ENCODE results near the gene SEMA7A.

The SEMA7A gene

DNA sequence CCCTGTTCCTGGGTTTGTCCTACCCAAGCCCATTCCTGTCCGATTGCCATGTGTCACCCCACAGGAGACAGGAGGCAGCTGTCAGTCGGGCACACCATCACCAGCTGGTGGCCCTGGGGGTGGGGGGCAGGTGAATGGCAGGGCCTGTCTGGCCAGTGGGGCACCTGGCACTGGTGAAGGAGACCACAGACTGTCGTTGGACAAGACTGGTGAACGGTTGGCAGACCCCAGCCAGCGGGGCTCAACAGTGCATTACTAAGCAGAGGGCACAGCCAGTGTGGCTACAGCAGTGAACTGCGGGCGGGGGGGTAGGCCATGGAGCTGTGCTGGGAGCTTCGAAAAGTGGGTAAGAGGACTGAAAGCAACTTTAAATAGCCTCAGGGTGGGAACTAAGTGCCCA, 2.1 kb downstream of the SEMA7A start:
- no peak for DNase-seq (ENCODE audit: low read depth in 4 of 4, low spot score in 1 of 4)

DNA sequence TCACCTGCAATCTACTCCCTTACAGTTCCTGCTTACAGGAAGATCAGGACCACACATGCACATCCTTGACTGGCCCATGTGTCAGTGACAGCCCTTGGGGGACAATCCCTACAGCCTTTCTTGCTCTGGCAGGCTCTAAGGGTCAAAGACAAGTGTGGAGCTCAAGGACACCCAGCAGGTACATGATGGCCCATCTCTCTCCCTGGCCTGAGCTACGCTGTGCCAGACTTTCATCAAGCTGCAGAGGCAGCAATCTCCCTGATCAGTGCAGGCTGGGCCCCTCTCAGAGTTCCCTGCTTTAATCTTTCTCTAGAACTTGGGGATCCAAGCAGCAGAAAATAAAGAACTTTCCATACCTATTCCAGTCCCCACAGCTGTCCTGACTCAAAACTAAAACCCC, 2.6 kb downstream of the SEMA7A start:
- no peak for DNase-seq (ENCODE audit: low read depth in 4 of 4, low spot score in 1 of 4)

DNA sequence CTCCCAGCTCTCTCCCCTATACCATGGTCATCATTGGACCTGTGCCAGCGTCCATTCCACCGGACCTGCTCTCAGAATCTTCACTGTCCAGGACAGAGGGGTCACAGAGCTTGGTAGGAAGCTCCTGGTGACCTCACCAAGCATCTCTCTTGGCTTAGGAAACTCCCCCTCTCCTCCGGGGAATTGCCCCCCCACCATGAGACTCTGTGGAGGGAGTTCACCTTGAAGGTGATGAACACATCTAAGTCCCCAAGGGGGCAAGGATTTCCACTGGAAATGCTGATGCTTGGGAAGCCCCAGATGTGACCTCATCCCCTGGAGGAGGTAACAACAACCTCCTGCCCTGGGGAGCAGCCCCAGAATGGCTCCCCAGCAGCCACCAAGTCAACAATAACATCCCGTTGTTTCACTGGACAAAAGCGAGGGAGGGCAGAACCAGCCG, 3.2 kb downstream of the SEMA7A start:
- DNase-seq (ENCODE audit: low read depth in 4 of 4, low spot score in 1 of 4) = no peak

DNA sequence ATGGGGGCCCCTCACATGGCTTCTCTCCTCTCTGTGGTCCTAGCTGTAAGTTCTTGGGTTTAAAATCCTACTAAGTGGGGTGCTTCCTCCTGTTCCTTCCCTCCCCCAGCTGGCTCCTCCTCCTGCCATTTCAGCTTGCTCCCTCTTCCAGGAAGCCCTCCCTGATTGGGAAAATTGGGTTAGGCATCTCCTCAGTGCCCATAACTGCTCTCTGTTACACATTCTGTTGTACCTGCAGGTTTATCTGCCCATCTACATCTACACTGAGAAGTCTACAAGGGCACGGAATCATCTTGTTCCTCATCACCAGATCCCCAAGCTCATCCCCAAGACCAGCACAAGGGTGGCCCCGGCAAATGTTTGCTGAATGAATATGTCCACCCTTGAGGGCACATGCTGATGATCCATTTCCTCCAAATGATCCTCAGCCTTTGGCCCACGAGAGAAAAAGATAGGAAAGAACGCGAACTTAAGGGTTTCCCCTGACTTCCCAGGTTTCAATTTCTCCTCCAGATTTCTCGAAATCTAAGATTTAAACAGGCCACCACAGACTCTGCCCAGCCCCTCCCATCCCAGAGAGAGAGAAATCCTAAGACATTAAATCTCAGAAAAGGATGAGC, 3.9 kb downstream of the SEMA7A start:
- DNase-seq (ENCODE audit: low read depth in 4 of 4, low spot score in 1 of 4) = no peak

DNA sequence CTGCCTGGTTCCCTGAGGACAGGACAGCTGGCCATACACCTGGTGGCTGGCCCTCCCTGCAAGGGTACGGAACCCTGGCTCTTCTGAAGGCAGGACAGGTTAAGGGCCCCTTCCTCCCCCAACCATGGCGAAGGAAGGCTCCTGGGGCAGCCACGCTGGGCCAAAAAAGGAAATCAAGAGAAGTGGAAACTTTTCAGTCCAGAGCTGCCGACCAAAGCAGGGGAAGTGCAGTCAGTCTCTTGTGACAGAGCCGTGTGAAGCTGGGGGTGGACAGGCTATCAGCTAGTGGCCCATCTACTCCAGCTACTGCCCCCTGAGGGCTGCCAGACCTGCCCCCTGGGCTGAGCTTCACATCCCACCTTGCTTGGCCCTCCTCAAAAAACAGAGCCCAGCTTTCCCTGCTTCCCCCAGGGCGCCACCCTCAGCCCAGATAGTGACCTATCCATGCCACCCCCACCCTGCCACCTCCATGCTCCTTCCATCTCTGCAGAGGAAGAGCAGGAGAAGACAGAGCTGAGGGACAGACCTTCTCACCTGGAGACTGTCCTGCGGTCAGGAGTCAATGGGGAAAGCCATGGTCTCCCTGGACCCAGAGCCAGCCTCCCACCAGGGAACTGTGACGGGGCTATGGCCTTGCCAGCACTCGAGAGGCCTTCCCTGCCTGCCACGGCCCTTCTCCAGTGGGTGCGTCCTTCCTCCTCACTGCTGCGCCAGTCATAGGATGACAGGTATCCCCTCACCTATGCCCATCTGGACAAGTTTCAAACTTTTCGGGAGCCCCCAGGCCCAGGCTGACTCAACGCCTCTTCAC, 4.6 kb downstream of the SEMA7A start:
- no peak for DNase-seq (ENCODE audit: low read depth in 4 of 4, low spot score in 1 of 4)

DNA sequence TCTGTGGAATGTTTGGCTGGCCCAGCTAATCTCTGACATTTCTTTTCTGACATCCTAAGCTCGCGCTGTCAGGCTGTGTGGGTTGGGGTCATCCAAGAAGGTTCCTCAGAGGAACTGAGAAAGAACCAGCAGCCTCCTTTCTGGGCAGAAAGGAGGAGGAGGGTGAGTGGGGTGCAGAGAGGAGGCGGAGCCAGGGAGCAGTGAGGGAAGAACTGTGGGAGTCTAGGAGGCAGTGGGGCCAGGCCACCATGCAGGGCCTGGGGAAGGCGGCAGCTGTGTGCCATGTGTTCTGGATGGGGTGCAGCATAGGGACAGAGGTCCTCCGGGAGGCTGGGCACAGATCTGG, 5.3 kb downstream of the SEMA7A start:
- no peak for DNase-seq (ENCODE audit: low read depth in 4 of 4, low spot score in 1 of 4)

DNA sequence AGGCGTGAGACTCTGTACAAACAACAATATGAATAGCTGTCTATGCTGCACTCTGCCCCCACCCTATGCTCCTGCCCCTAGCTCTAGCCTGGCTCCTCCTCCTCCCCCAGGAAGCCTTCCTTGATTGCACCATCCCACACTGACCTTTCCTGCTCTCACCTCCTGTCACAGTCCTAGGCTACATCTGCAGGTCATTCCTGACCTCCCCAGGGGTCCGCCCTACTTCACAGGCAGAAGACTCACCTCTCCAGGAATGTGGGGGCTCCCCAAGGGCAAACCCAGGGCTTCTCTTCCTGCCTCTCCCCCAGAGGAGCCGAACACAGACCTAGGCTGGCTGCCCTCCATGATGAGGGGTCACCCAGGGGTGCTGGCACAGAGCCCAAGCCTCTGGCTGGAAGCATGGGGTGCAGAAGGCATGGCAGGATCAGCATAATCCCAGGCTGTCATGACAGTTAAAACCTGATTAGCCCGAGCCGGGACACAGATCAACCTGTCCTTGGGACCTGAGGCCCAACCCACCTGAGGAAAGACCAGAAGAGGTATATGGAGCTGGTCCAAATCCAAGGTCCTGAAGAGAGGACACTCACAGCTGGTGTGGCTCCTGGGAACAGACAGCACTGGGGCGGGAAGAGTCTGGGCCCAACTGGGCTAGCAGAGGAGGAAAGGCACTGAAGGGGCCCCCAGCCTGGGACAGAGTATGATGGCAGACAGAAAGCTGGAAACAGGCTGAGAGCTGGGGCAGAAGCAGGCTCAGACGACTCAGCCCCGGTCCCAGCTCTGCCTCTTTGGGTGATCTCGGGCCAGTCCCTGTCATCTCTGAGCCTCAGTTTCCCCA, 5.9 kb downstream of the SEMA7A start:
- DNase-seq (ENCODE audit: low read depth in 4 of 4, low spot score in 1 of 4) = no peak

DNA sequence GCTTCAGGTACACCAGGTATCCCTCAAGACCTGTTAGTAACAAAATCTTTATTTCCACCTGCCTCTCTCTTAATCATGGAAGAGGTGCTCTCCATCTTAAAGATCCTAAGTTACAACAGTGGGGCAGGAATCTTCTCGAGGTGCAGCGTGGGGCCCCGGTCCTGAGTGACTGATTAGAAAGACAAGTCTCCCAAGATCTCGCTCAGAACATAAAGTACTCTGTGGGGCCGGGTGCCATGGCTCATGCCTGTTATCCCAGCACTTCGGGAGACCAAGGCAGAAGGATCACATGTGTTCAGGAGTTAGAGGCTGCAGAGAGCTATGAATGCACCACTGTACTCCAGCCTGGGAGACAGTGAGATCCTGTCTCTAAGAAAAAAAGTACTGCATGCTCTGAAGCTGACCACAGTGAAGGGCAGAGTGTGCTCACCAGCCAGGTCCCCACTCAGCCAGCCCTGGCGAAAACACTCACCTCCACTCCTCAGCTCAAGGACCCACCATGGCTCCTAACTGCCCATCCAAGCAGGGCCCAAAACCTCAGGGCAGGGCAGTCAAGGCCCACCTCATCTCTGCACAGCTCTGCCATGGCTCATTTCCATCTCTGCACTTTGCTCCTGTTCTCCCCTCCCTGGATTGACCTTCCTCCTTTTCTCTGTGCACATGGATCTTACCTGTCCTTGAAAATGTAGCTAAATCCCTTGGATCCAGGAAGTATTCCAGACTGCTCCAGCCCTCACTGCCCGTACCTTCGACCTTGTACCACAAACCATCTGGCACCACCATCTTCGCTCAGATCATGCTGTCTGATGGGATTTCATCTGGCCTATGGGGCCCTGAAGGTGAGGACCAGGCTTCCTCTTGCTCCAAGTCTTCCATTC, 7.1 kb downstream of the SEMA7A start:
- no peak for DNase-seq (ENCODE audit: low read depth in 4 of 4, low spot score in 1 of 4)

DNA sequence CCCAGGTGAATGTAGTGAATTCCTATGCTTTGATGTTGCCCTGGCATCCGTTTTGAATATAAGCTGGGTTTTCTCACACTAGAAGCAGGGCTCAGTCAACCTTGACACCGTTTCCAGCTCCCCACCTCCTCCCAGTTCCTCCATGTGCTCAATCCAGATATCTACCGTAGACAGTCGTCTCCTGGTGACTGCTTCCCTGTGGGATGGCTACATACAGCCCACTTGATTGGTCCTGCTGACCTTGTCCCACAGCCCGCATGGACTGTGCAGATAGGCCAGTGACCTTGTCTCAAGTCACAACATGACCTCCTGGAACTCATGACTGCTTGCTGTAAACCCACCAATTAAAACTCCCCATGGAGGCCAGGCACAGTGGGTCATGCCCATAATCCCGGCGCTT, 8.1 kb downstream of the SEMA7A start:
- no peak for DNase-seq (ENCODE audit: low read depth in 4 of 4, low spot score in 1 of 4)

DNA sequence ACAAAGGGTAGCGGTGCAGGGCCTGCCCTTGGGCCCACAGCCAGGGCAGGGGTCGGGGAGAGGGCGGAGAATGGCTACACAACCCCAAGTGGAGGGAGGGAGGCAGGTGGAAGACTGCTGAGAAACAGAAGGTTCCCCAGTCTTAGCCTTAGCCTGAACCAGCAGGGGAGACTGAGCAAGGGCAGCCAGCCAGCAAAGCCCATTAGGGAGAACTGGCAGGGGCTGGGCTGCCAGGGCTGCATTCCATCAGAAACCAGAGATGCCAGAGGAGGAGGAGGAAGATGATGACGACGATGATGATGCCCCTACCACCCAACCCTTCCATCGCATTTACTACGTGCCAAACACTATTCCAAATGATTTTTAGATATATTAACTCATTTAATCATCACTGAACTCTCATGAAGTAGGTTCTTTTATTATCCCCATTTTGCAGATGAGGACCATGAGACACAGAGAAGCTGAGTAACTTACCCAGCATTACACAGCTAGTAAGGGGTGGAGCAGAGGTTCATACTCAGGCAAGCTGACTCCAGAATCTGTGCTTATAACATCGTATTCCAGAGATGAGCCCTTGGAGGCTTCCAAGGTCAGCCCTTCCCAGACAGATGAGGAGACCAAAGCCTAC, 8.7 kb downstream of the SEMA7A start:
- no peak for DNase-seq (ENCODE audit: low read depth in 4 of 4, low spot score in 1 of 4)

DNA sequence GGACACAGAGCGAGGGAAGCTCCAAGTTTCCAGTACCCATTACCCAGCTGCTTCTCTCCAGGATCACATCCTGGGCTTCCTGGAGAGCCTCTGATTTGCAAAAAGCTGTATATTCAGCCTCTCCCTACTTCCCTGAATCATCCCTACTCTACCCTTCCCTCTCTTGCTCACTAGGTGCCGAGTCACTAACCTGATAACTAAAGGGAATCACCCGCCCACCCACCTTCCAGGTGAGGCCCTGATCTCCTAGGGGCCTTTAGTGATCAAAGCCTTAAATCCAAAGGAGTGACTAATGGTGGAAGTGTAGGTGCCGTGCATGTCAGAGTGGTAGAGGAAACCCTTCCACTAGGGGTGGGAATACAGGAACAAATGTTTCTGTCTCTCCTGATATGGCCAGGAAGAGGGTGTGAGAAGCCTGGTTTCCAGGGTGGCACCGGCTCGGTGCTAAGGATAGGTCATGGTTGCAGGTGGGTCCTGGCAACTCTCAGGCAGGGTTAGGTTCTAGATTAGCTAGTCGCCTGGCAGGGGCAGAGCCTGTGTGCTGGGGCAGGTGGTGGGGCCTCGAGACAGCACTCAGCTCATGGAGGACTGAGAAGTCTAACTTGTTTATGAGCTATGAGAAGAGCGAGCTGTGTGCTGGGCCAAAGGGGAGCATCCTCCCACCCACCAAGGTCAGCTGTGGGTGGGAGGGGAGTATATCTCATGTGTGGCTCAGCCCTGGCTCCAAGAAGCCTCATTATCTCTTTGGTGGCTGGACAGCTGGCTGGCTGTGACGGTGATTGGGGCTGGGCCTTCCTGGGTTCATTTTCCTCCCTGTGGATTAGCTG, 10.1 kb downstream of the SEMA7A start:
- DNase-seq (ENCODE audit: low read depth in 4 of 4, low spot score in 1 of 4) = no peak

DNA sequence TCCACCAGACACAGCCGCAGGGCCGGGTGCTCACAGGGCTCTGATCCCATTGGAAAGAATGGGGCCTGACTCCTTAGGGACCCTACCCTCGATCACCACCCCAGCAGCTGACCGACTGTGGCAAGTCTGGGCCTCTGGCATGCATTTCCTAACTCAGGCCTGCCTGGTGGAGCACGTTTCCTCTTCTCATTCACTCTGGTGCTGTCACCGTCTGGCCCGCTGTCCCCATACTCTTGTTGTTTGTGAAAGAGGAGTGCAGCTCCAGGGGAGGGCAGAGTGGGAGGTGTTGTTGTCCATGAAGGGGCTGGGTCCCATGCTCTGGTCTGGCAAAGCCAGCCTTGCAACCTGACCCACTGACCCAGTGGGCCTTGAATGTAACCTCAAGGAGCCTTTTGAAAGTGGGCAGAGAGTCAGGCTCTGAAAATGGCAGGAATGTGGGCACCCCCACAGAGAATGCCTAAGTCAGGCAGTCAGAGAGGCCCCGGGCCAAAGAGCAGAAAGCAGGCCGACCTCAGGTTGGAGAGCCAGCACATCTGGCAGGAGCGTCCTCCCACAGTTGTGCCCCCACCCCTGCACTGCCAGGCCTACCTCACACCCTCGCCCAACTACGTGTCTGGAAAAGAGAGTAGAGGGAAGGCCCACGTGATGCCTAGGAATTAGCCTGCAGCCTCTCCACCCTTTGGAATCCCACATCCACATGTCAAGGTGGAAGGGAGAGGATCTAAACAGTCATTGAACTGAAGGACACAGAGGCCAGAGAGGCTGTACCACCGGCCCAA, 10.9 kb downstream of the SEMA7A start:
- no peak for DNase-seq (ENCODE audit: low read depth in 4 of 4, low spot score in 1 of 4)

DNA sequence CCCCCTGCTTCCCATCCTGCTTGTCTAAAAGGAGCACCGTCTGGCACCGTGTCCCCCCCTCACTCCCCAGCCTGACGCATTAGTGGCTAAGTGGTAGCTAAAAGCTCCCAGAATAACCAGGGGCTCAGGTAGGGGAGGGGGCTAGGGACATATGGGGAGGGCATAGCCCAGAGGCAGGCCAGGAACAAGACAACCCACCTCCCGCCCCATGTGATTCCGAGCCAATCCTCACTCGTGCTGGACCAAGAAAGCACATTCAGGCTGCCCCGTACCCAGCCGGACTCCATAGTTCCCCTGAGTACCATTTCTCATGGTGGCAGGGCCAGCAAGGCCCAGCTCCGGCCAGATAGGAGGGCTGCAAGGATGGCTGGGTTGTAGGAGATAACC, 11.5 kb downstream of the SEMA7A start:
- no peak for DNase-seq (ENCODE audit: low read depth in 4 of 4, low spot score in 1 of 4)

DNA sequence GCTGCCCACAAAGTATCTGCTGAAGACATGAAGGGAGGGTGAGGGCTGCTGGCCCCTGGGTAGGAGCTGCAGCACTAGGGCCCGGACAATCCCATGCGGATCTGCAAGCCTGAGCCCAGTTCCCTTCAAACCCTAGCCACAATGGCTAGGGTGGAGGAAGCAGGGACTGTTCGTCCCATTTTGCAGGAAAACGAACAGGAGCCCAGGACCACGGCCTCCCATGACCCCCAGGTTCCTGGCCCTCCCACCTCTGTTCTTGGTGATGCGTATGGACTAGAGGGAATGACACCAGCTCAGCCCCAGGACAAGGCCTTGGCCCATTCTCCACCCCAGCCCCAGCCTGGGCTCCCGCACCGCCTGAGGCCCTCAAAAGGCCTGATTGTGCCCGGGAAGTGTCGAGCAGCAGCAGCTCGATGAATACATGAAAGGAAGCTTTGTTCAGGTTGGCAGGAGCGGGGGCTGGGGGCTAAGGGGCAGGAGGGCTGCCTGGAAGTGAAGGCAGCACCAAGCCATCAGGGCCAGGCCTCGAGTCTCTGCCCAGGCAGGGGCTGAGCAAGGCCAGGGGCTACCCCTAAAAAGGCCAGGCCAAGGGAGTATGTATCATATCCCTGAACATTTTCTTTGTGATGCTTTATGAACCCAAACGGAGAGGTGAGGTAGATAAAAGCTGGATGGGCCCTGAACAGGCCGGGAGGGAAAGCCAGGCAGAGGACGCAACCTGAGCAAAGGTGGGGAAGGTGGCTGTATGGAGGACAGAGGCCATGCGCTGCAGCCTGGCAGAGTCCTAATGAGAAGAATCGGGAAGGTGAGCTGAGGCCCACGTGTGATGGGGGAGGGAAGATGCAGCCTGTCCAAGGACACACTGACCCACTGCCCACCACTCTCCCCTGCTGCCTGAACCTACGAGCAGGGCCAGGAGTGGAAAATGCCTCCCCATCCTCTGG, 12.2 kb downstream of the SEMA7A start:
- no peak for DNase-seq (ENCODE audit: low read depth in 4 of 4, low spot score in 1 of 4)

DNA sequence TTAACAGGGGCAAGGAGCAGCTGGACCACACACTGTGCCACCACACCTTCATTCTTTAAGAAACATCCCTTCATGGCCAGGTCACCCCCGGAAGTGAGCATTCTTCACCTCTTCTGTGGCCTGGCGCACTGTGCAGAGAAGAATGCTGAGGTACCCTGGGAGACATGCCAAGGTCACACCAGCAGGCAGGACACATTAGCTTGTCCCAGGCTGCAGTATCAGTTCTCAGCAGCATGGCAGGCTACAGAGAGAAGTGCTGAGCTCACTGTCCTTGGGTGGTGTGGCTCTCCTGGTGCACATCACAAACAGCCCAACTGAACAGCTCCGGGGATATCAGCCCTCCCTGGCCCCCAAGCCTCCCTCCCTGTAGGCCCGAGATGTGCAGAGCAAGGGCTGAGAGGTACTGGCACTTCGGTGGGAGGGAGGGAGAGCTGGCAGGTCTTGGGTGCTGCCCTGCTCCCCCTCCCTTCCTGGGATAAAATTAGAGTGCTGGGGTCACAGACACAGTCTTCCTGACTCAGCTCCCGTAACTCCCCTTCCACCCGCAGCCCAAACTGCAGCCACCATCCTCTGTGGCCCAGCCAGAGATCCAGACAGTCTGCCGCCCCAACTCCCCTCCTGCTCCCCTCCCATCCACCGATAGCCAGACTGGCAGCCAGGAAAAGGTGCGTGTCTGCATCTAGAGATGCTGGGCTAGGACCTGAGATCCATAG, 13.4 kb downstream of the SEMA7A start:
- DNase-seq (ENCODE audit: low read depth in 4 of 4, low spot score in 1 of 4) = no peak

DNA sequence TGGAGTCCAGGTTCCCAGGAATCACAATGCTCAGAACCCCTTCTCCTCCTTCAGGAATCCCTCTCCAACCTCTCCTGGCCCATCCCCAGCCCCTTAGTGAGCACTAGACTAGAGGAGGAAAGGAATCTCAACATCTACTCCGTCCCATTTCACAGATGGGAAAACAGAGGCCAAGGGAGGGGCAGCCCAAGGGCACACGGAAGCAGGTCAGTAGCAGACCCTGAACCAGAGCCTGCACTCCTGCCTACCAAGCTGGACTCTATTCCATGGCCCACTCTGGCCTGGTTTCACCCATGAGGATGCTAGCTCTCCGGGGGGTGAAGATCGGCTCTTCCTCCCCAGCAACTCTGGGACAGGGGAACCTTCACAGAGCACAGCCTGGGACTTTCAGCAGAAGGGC, 14.3 kb downstream of the SEMA7A start:
- DNase-seq (ENCODE audit: low read depth in 4 of 4, low spot score in 1 of 4) = no peak

DNA sequence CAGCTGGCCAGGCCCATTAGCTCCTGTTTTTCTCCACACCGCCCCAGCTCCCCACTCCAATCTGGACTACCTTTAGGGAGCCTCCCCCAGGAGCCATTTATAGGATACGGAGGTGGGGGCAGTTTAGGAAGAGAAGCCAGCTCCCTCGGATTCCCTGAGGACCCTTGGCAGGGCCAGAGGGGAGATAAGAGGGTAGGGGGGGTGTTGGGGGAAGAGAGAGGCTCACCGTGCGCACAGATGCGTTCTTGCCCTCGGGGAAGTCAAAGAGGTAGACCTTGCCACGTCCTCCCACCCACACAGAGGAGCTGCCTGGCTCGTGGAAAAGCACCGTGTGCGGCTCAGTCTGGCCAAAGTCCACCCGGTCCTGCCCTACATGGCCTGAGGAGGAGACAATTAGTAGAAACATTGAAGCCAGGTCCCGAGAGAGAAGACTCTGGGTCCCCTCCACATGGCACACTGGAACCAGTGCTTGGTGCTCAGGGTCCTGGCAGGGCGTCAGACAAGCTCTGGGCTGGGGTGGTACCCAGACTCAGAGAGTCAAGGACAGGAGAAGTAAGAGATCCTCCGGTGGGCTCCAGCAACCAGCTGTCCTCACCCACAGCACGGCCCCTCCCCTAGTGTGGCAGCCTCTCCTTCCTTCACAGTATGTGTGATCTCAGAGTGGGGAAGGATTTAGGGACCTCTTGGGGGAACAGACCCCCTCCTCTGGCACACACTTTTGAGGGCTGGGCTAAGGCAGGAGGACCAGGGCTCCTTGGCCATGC, 15.0 kb downstream of the SEMA7A start:
- DNase-seq (ENCODE audit: low read depth in 4 of 4, low spot score in 1 of 4) = no peak
